Smooth muscle cell (in vitro differentiated cells): ENCODE results near the gene TRAK2. TPM values are rescaled to one million over a fixed set of nuclear protein-coding genes. Genes with fewer than 3 reads are reported as not detected.

ENCODE experiments used
- DNase-seq: peaks from one replicate; lab custom pipeline; 2025; ENCODE audit not compliant: unreplicated experiment; lab: John Stamatoyannopoulos, UW
- H2AFZ ChIP-seq: fragments of 200-600 bp; sonication (generic); 2 replicates; pipeline ENCODE4 v1.6.0; 2016; ENCODE audit warnings: antibody characterized with exemption, low read depth, mild to moderate bottlenecking
- H3F3A ChIP-seq: fragments of 200-600 bp; sonication (generic); 2 replicates; pipeline ENCODE4 v1.6.0; 2017; ENCODE audit warnings: antibody characterized with exemption, low read depth
- H3K27ac ChIP-seq: fragments of 200-600 bp; sonication (generic); 2 replicates; pipeline ENCODE4 v1.5.1; 2016; ENCODE audit warnings: low read depth, mild to moderate bottlenecking
- H3K27me3 ChIP-seq: fragments of 200-600 bp; sonication (generic); 2 replicates; pipeline ENCODE4 v1.6.1; 2016; ENCODE audit warnings: low read depth, mild to moderate bottlenecking
- H3K36me3 ChIP-seq: fragments of 200-600 bp; sonication (generic); 2 replicates; pipeline ENCODE4 v1.5.1; 2016; ENCODE audit warnings: low read depth
- H3K4me1 ChIP-seq: fragments of 200-600 bp; sonication (generic); 2 replicates; pipeline ENCODE4 v1.5.1; 2016; ENCODE audit warnings: low read depth
- H3K4me2 ChIP-seq: fragments of 200-600 bp; sonication (generic); 2 replicates; pipeline ENCODE4 v1.6.0; 2016; ENCODE audit warnings: mild to moderate bottlenecking
- H3K4me3 ChIP-seq: fragments of 200-600 bp; sonication (generic); 2 replicates; pipeline ENCODE4 v1.5.1; 2016; ENCODE audit warnings: mild to moderate bottlenecking
- H3K79me2 ChIP-seq: fragments of 200-600 bp; sonication (generic); 2 replicates; pipeline ENCODE4 v1.6.0; 2016; ENCODE audit warnings: low read depth, mild to moderate bottlenecking
- H3K9ac ChIP-seq: fragments of 200-600 bp; sonication (generic); 2 replicates; pipeline ENCODE4 v1.6.0; 2016; ENCODE audit warnings: low read depth
- H3K9me3 ChIP-seq: fragments of 200-600 bp; sonication (generic); replicated peaks from 2 replicates; pipeline ENCODE4 v1.5.1; 2016; ENCODE audit warnings: low read depth
- H4K20me1 ChIP-seq: fragments of 200-600 bp; sonication (generic); 2 replicates; pipeline ENCODE4 v1.6.0; 2016; ENCODE audit warnings: low read depth
- CTCF ChIP-seq: fragments of 200-600 bp; sonication (generic); IDR thresholded peaks from 2 replicates; pipeline ENCODE4 v1.5.1; 2017; ENCODE audit warnings: borderline replicate concordance, mild to moderate bottlenecking, antibody characterized with exemption; ENCODE audit not compliant: insufficient read depth, poor library complexity, severe bottlenecking
- WGBS: methylation state at CpG from one replicate; pipeline ENCODE4 v1.1.7; 2016; ENCODE audit warnings: low lambda C conversion rate; 5-methylcytosine and 5-hydroxymethylcytosine counted together
- polyA plus RNA-seq: library from polyadenylated mRNA; unstranded; fragments of >200 nt; fragmentation: Nextera tagmentation; extraction: Ambion mirVana; gene quantifications from 2 replicates; pipeline ENCODE4 v1.2.1, GENCODE V29; 2016
- total RNA-seq: library from RNA; depleted of rRNA; stranded (reverse); fragments of >200 nt; gene quantifications from 2 replicates; pipeline ENCODE4 v1.2.3, GENCODE V29; 2014

The TRAK2 gene
- total and polyA plus RNA-seq, 2 experiments from 2014 or later: 6.3 to 15.7 TPM

DNA sequence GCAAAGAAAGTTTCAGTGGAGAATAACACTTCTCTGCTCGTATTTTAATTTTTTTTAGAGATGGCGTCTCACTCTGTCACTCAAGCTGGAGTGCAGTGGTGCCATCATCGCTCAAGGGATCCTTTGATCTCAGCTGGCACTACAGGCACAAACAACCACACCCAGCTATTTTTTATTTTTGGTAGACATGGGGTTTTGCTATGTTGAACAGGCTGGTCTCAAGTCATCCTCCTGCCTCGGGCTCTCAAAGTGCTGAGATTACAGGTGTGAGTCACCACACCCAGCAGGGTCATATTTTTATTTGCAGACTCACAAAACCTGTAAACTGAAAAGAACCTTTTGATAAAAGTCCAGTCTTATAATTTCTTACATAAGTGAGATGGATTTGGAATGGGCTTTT, 2.6 kb downstream of the TRAK2 start:
- H3K27me3 ChIP-seq: no peaks in the 10 kb centered on the region
- no peak overlapping the region for H3K9ac ChIP-seq
- H3F3A ChIP-seq: peaks cover 19% of the 10 kb centered on the region
- H3K36me3 ChIP-seq: no peaks in the 10 kb centered on the region
- no peak overlapping the region for H3K4me3 ChIP-seq
- no peak overlapping the region for H3K4me2 ChIP-seq
- no peak for TF ChIP-seq CTCF
- H3K9me3 ChIP-seq: no peaks in the 10 kb centered on the region
- peaks cover 7% of the 10 kb centered on the region for H3K4me1 ChIP-seq
- peaks cover 51% of the 10 kb centered on the region for H3K79me2 ChIP-seq
- no peak for DNase-seq
- WGBS: 78% methylated on average over 4 of the region's 4 CpGs
- peaks cover 55% of the 10 kb centered on the region for H4K20me1 ChIP-seq
- no peak overlapping the region for H2AFZ ChIP-seq
- peak overlapping the region; percentile 45 for H3K27ac ChIP-seq

DNA sequence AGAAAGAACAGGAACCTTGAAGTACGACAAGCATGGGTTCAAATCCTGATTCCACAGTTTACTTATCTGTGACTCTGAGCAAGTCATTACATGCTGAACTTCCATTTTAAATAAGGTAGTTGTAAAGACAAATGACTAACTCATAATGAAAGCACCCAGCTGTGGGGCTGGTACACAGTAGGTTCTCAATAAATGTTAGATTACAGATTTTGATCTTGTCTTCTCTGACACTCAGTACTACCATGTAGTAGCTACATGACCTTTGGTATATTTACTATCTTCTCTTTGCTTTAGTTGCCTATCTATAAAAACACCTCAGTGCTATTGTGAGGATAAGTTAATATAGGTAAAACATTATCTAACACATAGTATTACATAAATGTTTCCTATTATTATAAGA, 3.2 kb downstream of the TRAK2 start:
- H3F3A ChIP-seq: peaks cover 19% of the 10 kb centered on the region
- no peak overlapping the region for H3K9ac ChIP-seq
- no peak for TF ChIP-seq CTCF
- peak overlapping the region; percentile 45 for H3K27ac ChIP-seq
- H3K79me2 ChIP-seq: peaks cover 56% of the 10 kb centered on the region
- H3K36me3 ChIP-seq: no peaks in the 10 kb centered on the region
- H3K9me3 ChIP-seq: no peaks in the 10 kb centered on the region
- 97% methylated on average over 1 of the region's 1 CpG for WGBS
- DNase-seq: no peak
- no peaks in the 10 kb centered on the region for H3K27me3 ChIP-seq
- H3K4me3 ChIP-seq: no peak overlapping the region
- peaks cover 62% of the 10 kb centered on the region for H4K20me1 ChIP-seq
- peaks cover 7% of the 10 kb centered on the region for H3K4me1 ChIP-seq
- no peak overlapping the region for H2AFZ ChIP-seq
- no peak overlapping the region for H3K4me2 ChIP-seq

DNA sequence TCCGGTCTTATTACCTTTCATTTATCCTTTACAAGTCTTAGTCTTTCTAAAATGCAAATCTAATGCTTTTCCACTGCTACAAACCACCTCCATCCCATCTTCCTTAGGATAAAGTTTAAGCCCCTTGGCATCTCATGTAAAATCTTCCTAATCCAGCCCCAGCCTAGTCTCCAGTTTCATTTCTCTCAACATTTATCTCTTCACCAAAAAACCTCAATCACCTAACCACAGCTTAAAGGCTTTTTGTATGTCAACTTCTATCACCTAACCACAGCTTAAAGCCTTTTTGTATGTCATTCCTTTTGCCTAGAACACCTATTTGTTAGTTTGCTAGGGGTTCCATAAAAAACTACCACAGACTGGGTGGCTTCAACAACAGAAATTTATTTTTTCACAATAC, 4.2 kb downstream of the TRAK2 start:
- Histone ChIP-seq H3K4me1 (peaks cover 5% of the 10 kb centered on the region), H3K4me2 (peak overlapping the region; percentile 2), H3K79me2 (peaks cover 62% of the 10 kb centered on the region), H3K9me3 (no peaks in the 10 kb centered on the region), H3K27ac (no peak overlapping the region), H3K4me3 (no peak overlapping the region), H2AFZ (no peak overlapping the region), H4K20me1 (peaks cover 71% of the 10 kb centered on the region), H3K27me3 (no peaks in the 10 kb centered on the region), H3F3A (peaks cover 19% of the 10 kb centered on the region), H3K36me3 (no peaks in the 10 kb centered on the region), H3K9ac (no peak overlapping the region)
- DNase-seq: no peak
- 78% methylated on average over 1 of the region's 1 CpG for WGBS
- TF ChIP-seq CTCF: no peak

GRCh38 chr2:201444746-201445465, 6.4 kb downstream of the TRAK2 start:
- DNase-seq: no peak
- H3K79me2 ChIP-seq: peaks cover 66% of the 10 kb centered on the region

More at GRCh38 chr2:201444746-201445465, 6.4 kb downstream of the TRAK2 start:
- Histone ChIP-seq H3K4me2 (no peak overlapping the region), H4K20me1 (peaks cover 92% of the 10 kb centered on the region), H2AFZ (no peak overlapping the region), H3K27me3 (no peaks in the 10 kb centered on the region), H3K9me3 (no peaks in the 10 kb centered on the region), H3K4me1 (no peaks in the 10 kb centered on the region), H3F3A (peaks cover 15% of the 10 kb centered on the region), H3K4me3 (no peak overlapping the region), H3K27ac (no peak overlapping the region), H3K36me3 (no peaks in the 10 kb centered on the region), H3K9ac (no peak overlapping the region)
- WGBS: 88% methylated on average over 3 of the region's 3 CpGs
- no peak for TF ChIP-seq CTCF
